MCF 10A (cell line): ENCODE data around the gene PDE9A. TPM values are rescaled to one million over a fixed set of nuclear protein-coding genes. Genes with fewer than 3 reads are reported as not detected.

Experiments used
- BruUV-seq: library from RNA; stranded (reverse); fragments of 400-500 nt; replicated peaks from 2 replicates; lab custom pipeline; 2021; lab: Mats Ljungman, UMichigan
- CTCF ChIA-PET: fragments of 300-600 bp; sonication (Branson Sonifier 250); formaldehyde crosslinking; extraction: SDS; loops from one replicate; lab custom pipeline; 2021; ENCODE audit warnings: antibody characterized with exemption, inconsistent platforms; lab: Yijun Ruan, JAX
- POLR2A ChIA-PET: fragments of 300-600, 350-650 bp; sonication (Branson Sonifier 250); formaldehyde crosslinking; extraction: SDS; loops from one replicate; lab custom pipeline; 2020; ENCODE audit warnings: antibody characterized with exemption, inconsistent platforms; lab: Yijun Ruan, JAX
- DNase-seq: peaks from one replicate; pipeline ENCODE4 v3.0.0-alpha.2; 2018; ENCODE audit not compliant: unreplicated experiment
- H3K27ac Mint-ChIP-seq: one replicate; pipeline ENCODE4 v1.8.0; 2022; ENCODE audit warnings: mild to moderate bottlenecking, low read depth, mixed read lengths; ENCODE audit not compliant: unreplicated experiment
- H3K27me3 Mint-ChIP-seq: one replicate; pipeline ENCODE4 v1.8.0; 2022; ENCODE audit warnings: mixed read lengths; ENCODE audit not compliant: insufficient read depth, unreplicated experiment
- H3K36me3 Mint-ChIP-seq: one replicate; pipeline ENCODE4 v1.8.0; 2022; ENCODE audit warnings: mild to moderate bottlenecking, moderate library complexity, mixed read lengths; ENCODE audit not compliant: insufficient read depth, unreplicated experiment
- H3K4me1 Mint-ChIP-seq: one replicate; pipeline ENCODE4 v1.8.0; 2022; ENCODE audit warnings: mixed read lengths; ENCODE audit not compliant: insufficient read depth, unreplicated experiment
- H3K4me3 Mint-ChIP-seq: one replicate; pipeline ENCODE4 v1.8.0; 2022; ENCODE audit warnings: mild to moderate bottlenecking, moderate library complexity, mixed read lengths; ENCODE audit not compliant: unreplicated experiment
- H3K9me3 Mint-ChIP-seq: one replicate; pipeline ENCODE4 v1.8.0; 2022; ENCODE audit warnings: mixed read lengths; ENCODE audit not compliant: unreplicated experiment
- CTCF ChIP-seq: fragments of 200-600 bp; IDR thresholded peaks from one replicate; pipeline ENCODE4 v1.8.0; 2022; ENCODE audit warnings: antibody characterized with exemption, mild to moderate bottlenecking; ENCODE audit not compliant: unreplicated experiment
- intact Hi-C: fragments of 100-400 bp; cut with micrococcal nuclease; formaldehyde crosslinking; loops from 2 replicates; pipeline ENCODE4 v1.14.1; 2022
- total RNA-seq: library from RNA; stranded (reverse); gene quantifications from 2 replicates; pipeline ENCODE4 v1.2.3, GENCODE V29; 2022

PDE9A gene
- total RNA-seq, 1 experiment from 2014 or later: not detected

GRCh38 chr21:42732033-42732410 is 78.6 kb downstream of the PDE9A start:
- intact Hi-C loops: no loop called here
- POLR2A ChIA-PET: interaction anchor here (0.5 kb wide), 1 partner anchor 1002 kb away, joined by 3 read pairs; no protein-coding TSS in a partner anchor
- Mint-ChIP-seq H3K9me3 (no peaks in the 10 kb centered on the region), H3K36me3 (no peaks in the 10 kb centered on the region), H3K4me1 (no peaks in the 10 kb centered on the region), H3K4me3 (no peak overlapping the region), H3K27me3 (no peaks in the 10 kb centered on the region), H3K27ac (no peak overlapping the region)
- DNase-seq: no peak
- no peak for TF ChIP-seq CTCF
- no TSS peak for BruUV-seq
- CTCF ChIA-PET: interaction anchor here (1.1 kb wide), 1 partner anchor 9 kb away, joined by 6 read pairs; no protein-coding TSS in a partner anchor

DNA sequence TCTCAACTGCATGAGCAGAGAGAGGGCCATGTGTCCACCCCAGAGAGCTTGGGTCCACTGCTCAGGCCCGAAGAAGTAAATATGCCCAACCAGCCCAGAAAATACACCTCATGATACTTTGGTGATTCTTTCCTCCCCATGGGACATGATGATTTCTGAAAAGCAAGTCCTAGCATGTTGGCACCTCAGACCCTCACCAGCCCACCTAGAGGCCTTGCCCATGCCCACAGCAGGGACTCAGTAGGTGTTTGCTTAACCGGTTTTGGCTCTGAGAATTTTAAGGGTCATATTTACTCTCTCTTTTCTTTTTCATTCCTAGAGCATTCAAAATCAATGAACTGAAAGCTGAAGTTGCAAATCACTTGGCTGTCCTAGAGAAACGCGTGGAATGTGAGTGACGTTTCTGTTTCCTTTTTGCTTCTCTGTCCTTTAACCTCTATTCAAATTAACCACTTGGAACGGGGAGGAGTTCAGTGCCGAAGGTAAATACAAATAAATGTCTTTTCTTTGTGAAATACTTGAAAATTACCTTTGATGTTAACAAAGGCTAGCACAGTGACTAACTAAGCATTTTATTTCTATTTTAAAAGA is 79.7 kb downstream of the PDE9A start:
- no TSS peak for BruUV-seq
- H3K27me3 Mint-ChIP-seq: no peaks in the 10 kb centered on the region
- no peaks in the 10 kb centered on the region for H3K9me3 Mint-ChIP-seq
- CTCF ChIA-PET: interaction anchor here (1.1 kb wide), 1 partner anchor 8 kb away, joined by 6 read pairs; no protein-coding TSS in a partner anchor
- H3K36me3 Mint-ChIP-seq: no peaks in the 10 kb centered on the region
- intact Hi-C loops: no loop called here
- no peak for TF ChIP-seq CTCF
- H3K4me1 Mint-ChIP-seq: no peaks in the 10 kb centered on the region
- no peak for DNase-seq
- no peak overlapping the region for H3K27ac Mint-ChIP-seq
- no peak overlapping the region for H3K4me3 Mint-ChIP-seq
- POLR2A ChIA-PET: interaction anchor here (0.6 kb wide), 1 partner anchor 130 kb away, joined by 3 read pairs; no protein-coding TSS in a partner anchor

DNA sequence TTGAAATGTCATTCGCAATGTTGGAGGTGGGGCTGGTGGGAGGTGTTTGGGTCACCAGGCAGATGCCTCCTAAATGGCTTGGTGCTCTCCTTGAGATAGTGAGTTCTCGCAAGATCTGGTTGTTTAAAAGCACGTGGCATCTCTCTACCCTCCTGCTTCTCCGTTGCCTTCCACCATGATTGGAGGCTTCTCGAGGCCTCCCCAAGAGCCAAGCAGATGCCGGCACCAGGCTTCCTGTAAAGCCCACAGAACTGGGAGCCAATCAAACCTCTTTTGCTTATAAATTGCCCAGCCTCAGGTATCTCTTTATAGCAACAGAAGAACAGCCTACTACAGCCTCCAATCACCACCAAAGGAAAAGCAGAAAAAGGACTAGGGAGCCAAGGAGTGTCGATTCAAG is 80.5 kb downstream of the PDE9A start:
- H3K27me3 Mint-ChIP-seq: no peaks in the 10 kb centered on the region
- TF ChIP-seq CTCF: no peak
- H3K4me3 Mint-ChIP-seq: no peak overlapping the region
- intact Hi-C loops: no loop called here
- no peak overlapping the region for H3K27ac Mint-ChIP-seq
- H3K4me1 Mint-ChIP-seq: no peaks in the 10 kb centered on the region
- no peaks in the 10 kb centered on the region for H3K36me3 Mint-ChIP-seq
- CTCF ChIA-PET: no interaction called here
- POLR2A ChIA-PET: interaction anchor here (0.6 kb wide), 1 partner anchor 131 kb away, joined by 3 read pairs; no protein-coding TSS in a partner anchor
- H3K9me3 Mint-ChIP-seq: no peaks in the 10 kb centered on the region
- DNase-seq: no peak
- no TSS peak for BruUV-seq

- intact Hi-C loops: no loop called here
These were observed 81.0 kb downstream of the PDE9A start for GRCh38 chr21:42734323-42734971.

More at GRCh38 chr21:42734323-42734971, 81.0 kb downstream of the PDE9A start:
- DNase-seq: no peak
- BruUV-seq: no TSS peak
- TF ChIP-seq CTCF: no peak
- ChIA-PET CTCF (no interaction called here), POLR2A (no interaction called here)
- no peak overlapping the region for H3K27ac Mint-ChIP-seq
- no peaks in the 10 kb centered on the region for H3K9me3 Mint-ChIP-seq
- H3K36me3 Mint-ChIP-seq: no peaks in the 10 kb centered on the region
- H3K27me3 Mint-ChIP-seq: no peaks in the 10 kb centered on the region
- H3K4me1 Mint-ChIP-seq: no peaks in the 10 kb centered on the region
- no peak overlapping the region for H3K4me3 Mint-ChIP-seq
